AG08395 (cell line): ENCODE measurements around the gene FHOD3.
"Not testable (repeated sequence)": the region's sequence is repeated elsewhere in the genome, so short reads cannot be mapped to it uniquely, and the experiment has no call there.

Experiments used
- DNase-seq: peaks from one replicate; pipeline ENCODE4 v3.0.0; 2012; ENCODE audit warnings: mixed read lengths, low spot score

The FHOD3 gene

GRCh38 chr18:36350839-36351469 lies 53.4 kb downstream of the FHOD3 start:
- no peak for DNase-seq

- DNase-seq: peak; percentile 89
Observed at GRCh38 chr18:36352384-36352783, 54.9 kb downstream of the FHOD3 start.

- peak; percentile 88 for DNase-seq
Observed at GRCh38 chr18:36354989-36355388, 57.5 kb downstream of the FHOD3 start.

GRCh38 chr18:36355511-36355910 lies 58.0 kb downstream of the FHOD3 start:
- no peak for DNase-seq

- DNase-seq: not testable (repeated sequence)
Observed at GRCh38 chr18:36356741-36357140, 59.2 kb downstream of the FHOD3 start.

- no peak for DNase-seq
Observed at GRCh38 chr18:36358141-36358540, 60.6 kb downstream of the FHOD3 start.

- no peak for DNase-seq
Observed at GRCh38 chr18:36360256-36360909, 62.9 kb downstream of the FHOD3 start.

- no peak for DNase-seq
Observed at GRCh38 chr18:36364911-36365624, 67.6 kb downstream of the FHOD3 start.

GRCh38 chr18:36365836-36366775 lies 68.6 kb downstream of the FHOD3 start:
- no peak for DNase-seq

- DNase-seq: no peak
Observed at GRCh38 chr18:36366994-36367839, 69.7 kb downstream of the FHOD3 start.

GRCh38 chr18:36368889-36369288 lies 71.4 kb downstream of the FHOD3 start:
- no peak for DNase-seq

- DNase-seq: peak; percentile 67
Observed at GRCh38 chr18:36372903-36373311, 75.4 kb downstream of the FHOD3 start.

- DNase-seq: no peak
Observed at GRCh38 chr18:36374262-36374661, 76.7 kb downstream of the FHOD3 start.

- no peak for DNase-seq
Observed at GRCh38 chr18:36375118-36375517, 77.6 kb downstream of the FHOD3 start.

- DNase-seq: peak; percentile 78
Observed at GRCh38 chr18:36376361-36376760, 78.8 kb downstream of the FHOD3 start.

- DNase-seq: no peak
Observed at GRCh38 chr18:36377626-36378025, 80.1 kb downstream of the FHOD3 start.

- peak; percentile 32 for DNase-seq
Observed at GRCh38 chr18:36378205-36378604, 80.7 kb downstream of the FHOD3 start.

- DNase-seq: no peak
Observed at GRCh38 chr18:36379435-36379984, 82.0 kb downstream of the FHOD3 start.

GRCh38 chr18:36380173-36380827 lies 82.8 kb downstream of the FHOD3 start:
- no peak for DNase-seq

- no peak for DNase-seq
Observed at GRCh38 chr18:36381075-36381474, 83.6 kb downstream of the FHOD3 start.
